HG03520 (cell line): ENCODE data around the gene TBK1.
A peak's percentile ranks its signal among the peaks of the same experiment; 100 is the strongest.

Experiments used
- ATAC-seq: cut with Tn5 transposase; IDR thresholded peaks from one replicate; pipeline ENCODE4 v1.9.1; 2021; ENCODE audit warnings: mild to moderate bottlenecking, moderate library complexity; ENCODE audit not compliant: unreplicated experiment

TBK1 gene

DNA sequence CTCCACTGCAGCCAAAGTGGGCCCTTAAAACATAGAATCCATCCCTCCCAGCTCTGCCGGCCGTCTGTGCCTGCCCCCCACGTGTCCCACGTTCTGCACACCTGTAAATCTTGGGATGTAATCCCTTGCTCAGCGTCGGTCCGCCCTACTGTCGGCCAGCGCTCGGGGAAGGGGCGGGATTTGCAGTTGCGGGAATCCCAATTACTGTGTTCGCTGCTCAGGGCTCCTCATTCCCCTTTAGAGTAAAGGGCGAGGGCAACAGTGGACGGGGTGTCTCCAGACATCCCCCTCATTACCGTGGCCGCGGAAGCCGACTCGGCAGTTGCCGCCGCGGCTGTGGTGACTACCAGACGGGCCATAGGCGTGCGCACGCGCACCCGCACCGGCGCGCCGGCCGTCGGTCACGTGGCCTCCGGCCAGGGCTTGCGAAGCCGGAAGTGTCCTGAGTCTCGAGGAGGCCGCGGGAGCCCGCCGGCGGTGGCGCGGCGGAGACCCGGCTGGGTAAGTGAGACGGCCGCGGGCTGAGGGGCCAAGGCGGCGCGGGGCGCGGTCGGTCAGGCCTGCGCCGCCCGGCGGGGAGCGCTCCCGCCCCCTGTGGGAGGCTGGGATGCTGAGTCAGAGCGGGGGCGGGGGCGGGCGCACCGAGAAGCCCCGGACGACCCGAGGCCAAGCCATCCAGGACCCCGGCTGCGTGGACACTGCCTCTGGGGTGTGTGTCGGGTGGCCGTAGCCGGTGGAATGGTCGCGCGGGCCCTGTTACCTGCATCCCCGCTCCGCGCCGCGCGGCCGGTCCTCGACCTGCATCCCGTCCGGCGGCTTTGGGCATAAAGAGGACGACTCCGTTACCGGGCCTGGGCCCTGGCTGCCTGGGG is at the start of gene TBK1:
TSS of gene TBK1 (plus strand) at position 434 of the 872 bp plus-strand sequence. CDS start 3,751 bp downstream, outside the sequence.
- ATAC-seq = peak; percentile 87

DNA sequence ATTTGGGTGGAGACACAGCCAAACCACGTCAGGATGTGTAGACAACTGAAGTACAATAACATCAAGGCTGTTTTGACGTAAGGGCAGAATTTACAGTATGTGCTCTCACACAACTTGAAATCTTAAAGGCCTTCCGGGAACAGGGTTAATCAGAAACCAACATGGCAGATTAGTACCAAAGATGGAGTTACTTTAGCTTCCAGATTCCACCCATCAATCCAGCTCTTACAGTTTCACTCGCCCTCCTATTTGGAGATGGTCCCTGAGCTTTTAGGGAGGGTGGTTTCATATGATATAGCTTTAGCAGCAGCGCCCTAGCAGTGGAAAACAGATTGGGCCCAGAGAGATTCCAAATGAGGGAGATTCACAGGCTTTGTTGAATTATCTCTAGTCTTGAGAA is 49.7 kb upstream of the TBK1 start:
- no peak for ATAC-seq

DNA sequence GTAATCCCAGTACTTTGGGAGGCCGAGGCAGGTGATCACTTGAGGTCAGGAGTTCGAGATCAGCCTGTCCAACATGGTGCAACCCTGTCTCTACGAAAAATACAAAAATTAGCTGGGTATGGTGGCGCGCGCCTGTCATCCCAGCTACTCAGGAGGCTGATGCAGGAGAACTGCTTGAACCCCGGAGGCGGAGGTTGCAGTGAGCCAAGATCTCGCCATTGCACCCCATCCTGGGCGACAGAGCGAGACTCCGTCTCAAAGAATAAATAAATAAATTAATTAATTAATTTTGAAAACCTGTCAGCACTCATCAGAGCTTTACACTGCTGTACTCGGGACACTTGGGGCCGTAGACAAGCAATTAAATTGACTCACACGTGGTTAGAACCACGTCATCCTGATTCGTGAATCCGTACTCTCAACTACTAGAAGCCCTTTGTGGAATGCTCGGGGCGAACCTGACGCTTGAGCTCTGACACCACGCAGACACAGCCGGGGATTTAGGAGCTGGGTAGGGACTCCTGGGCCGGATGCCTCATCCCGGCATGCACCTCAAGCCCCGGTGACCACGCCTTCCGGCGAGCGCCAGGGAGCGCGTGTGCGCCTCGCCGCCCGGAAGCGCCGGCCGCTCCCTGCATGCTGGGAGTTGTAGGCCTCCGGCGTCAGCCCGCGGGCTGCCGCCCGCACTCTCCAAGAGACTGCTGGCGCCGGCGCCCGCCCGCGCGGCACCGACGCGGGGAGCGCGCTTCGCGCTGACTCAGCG is 48.0 kb upstream of the TBK1 start, which contains the start of gene XPOT:
TSS of gene XPOT (plus strand) at position 686 of the 763 bp plus-strand sequence. CDS start 5,644 bp downstream, outside the sequence.
- peak; percentile 94 for ATAC-seq

DNA sequence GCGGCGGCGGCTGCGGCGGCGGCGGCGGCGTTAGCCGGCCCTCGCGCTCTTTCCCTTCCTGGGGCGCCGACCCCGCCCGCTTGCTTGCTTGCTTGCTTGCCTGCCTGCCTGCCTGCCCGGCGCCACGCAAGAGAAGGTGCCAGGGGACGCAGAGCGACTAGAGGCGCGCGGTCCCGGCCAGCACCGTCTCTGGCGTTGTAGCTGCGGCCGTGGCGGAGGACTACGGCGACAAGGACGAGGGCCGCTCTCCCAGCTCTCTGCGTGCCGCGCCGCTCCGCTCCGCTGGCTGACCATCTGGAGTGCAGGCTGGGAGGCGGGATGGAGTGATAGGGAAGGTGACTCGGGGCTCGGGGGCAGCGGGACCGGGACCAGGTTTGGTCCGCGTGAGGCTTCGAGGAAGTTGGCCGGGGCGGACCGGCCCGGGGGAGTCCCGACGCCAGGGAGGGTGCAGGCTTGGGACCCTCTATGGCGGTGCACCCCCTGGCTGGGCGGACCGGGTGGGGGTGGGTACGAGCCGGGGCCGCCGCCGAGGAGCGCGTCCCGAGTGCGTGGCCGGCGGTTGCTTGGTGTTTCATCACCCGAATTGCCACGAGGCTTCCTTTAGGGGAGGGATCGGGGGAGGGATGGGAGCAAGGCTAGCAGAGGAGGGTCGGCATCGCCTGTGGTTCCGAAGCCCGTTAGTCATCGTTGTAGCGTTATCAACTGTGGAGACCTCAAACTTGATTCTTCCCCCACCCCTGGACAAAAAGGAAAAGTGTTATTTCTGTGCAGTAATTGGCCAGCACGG is 47.3 kb upstream of the TBK1 start:
- peak; percentile 41 for ATAC-seq

DNA sequence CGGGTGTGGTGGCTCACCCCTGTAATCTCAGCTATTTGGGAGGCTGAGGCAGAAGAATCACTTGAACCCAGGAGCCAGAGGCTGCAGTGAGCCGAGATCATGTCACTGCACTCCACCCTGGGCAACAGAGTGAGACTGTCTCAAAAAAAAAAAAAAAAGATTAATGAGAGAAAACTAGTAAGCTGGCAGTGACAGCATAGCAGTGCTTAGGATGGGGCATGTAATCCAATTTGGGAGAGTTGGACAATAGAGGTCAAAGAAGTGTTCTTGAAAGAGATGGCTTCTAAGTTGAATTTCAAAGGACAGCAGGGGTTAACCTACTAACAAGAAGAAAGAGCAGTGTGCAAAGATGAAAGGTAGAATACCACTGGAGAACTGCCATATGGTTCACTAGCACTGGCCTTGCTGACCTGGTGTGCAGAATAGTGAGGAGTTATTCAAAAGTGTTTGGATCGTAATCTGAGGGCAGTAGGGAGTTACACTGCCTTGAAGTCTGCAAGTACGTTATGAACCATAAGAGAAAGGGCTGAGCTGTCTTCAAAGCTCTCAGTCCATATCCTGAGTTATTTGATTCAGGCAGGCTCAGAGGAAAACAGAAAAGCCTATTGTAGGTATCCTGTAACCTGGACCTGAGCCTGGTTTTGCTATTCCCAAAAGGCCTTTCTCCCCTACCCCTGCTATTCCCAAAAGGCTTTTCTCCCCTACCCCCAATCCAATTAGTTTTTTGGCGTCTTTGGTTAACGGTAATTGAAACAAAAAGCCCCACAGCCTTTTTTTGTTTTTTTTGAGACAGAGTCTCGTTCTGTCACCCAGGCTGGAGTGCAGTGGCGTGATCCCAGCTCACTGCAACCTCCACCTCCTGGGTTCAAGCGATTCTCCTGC is 44.3 kb upstream of the TBK1 start:
- ATAC-seq = no peak

DNA sequence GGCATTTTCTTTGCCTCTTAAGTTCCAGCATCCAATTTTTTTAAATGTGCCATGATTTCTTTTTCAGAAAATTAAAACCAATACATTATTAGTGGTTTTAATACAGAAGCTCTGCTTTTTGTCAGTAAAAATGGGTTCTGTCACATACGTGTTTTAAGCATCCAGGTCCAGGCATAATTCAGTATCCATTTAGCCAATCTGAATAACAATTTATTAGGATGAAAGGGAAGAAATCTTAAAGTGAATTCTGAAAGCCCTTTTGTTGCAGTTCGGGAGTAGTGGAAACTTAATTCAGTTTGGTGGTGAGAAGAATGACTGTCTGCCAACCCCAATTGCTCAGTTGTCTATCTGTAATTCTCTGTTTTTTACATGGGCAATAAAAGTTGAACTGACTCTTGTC is 40.5 kb upstream of the TBK1 start:
- ATAC-seq = no peak

DNA sequence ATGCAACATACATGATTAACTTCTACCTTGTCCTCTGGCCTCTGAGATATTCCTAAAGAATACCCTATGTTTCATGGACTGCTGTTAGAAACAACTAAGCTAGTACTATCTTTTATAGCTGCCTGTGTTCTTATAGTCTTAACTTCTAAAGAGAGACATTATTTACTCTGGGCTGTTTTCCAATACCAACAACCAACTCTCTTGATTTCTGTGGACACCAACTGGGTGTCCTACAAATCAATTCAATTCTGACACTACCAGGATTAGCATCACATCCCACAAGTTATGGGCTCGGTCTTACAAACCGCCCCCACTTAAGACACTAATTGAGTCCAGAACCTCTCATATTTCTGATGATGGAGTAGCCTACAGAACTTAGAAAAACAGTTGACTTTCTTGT is 39.5 kb upstream of the TBK1 start:
- no peak for ATAC-seq

DNA sequence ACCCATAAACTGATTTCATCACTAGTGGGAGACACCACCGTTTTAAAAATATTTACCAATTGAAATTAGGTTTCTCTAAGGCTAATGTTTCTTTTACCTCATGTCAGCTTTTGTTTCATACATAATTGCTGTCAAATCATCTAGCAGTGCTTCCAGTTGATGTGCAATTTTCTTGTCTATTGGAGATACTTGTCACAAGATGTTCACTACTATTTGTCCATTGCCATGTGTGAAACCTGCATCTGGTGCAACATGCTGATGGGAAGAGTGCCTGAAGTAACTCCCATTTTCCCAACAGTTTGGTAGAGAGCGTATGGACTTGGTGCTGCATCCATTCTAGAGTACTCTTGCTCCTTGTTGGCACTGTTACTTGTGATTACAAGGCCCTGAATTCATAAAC is 38.0 kb upstream of the TBK1 start:
- ATAC-seq = no peak

DNA sequence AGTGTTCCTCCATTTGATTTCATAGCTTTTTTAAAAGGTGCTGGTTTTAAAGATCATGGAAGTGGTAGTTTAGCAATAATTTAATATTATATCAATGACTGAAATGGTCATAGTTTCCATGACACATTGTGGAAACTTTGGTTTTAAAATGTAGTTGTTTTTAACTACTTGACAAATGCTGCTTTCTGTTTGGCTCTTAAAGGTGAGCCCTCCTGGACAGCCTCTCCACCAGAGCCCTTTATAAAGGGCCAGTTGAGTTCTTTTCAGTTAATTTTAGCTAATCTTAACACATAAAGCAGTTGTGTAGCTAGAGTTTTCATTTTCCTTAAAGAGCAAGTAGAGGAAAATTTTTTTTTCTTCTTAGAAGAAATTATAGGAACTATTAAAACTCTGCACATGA is 33.7 kb upstream of the TBK1 start:
- no peak for ATAC-seq

DNA sequence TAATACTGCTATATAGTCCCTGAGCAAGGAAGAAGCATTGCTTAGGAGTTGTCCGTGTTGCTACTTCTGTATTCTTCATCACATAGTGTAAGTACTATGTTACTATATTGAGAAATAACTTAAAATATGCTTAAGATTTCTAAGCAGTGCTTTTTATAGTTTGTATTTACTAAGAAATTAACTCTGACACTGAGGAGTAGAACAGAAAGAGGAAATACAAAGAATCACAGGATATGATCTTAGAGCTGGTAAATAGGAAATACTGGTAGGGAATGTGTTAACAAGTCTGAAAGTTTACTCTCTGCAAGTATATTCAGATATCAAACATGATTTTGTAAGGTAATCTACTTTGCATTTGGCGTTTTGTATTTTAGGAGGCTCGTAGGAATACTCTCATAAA is 32.2 kb upstream of the TBK1 start:
- ATAC-seq = no peak

DNA sequence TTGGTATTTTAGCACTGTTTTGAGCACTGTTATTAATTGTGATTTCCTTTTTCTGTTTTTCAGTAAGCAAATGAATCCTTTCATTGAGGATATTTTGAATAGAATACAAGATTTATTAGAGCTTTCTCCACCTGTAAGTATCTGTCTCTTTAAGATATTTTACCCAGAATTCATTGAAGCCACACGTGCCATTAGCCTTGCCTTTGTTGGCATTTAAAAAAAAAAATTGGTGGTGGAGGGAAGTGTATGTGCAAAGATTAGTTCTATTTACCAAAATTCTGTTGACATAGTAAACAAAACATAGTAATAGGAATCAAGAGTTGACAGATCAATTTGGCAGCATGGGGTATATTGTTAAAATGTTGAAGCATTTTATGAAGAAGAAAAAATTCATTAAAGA is 23.9 kb upstream of the TBK1 start:
- no peak for ATAC-seq

DNA sequence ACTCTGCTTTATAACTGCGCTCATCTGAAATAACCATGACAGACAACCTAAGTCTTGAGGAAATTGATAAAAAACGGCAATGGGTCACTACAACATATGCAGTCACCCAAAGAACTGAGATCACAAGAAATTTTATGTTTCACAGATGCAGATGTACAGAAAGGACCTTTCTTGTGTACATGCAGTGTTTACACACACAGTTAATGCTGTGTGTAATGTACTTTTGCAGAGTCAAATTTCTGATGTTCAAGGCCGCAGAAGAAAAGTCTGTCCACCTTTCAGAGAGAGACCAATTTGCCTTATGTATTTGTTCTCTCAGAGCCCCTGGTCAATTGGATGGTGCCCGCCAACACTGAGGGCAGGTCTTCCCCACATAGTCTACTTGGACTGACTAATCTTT is 23.0 kb upstream of the TBK1 start:
- no peak for ATAC-seq

DNA sequence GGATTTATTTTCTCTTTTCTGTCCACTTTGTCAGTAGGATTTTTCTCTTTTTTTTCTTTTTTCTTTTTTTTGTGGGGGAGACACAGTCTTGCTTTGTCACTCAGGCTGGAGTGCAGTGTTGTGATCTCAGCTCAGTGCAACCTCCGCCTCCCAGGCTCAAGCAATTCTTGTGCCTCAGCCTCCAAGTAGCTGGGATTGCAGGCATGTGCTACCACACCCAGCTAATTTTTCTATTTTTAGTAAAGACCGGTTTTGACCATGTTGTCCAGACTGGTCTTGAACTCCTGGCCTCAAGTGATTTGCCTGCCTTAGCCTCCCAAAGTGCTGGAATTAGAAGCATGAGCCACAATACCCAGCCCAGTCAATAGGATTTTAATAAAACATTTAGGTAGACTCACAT is 21.0 kb upstream of the TBK1 start:
- ATAC-seq = no peak

DNA sequence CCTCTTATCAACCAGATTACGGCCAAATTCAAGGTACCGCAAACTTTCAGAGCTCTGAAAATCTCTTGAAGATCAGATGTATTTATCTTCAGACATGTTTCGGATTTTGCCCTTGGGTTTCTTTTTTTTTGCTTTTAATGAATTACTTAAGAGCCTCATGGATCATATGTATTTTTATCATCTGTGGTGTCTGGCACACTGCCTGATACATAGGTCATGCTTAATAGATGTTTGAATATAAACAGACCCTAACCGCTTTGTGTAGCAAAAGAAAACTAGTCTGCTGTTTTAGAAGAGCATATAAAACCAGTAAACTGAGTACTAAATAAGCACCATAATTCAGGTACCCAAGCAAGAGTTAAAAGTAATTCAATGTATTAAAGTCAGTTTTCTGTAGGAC is 20.1 kb upstream of the TBK1 start:
- ATAC-seq = no peak

DNA sequence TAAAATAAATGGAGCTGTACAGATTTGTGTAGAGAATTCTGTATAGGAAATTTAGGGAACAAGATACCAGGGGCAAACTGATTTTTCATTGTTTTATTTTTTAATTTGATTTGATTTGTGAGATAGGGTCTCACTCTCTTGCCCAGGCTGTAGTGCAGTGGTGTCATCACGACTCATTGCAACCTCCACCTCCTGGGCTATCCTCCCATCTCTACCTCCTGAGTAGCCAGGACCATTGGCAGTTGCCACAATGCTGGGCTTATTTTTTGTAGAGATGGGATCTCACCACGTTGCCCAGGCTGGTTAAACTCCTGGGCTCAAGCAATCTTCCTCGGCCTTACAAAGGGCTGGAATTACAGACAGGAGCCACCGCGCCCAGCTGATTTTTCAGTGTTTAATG is 18.0 kb upstream of the TBK1 start:
- ATAC-seq = no peak

DNA sequence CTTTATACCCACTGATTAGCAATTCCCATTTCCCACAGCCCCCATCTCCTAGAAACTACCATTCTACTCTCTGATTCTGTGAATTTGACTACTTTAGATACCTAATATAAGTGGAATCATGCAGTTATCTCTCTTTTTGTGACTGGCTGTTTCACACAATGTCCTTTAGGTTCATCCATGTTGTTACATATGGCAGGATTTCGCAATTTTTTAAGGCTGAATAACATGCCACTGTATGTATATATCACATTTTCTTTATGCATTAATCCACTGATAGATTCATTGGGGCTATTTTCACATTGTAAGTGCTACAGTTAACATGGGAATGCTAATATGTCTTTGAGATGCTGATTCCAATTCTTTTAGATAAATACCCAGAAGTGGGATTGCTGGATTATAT is 11.8 kb upstream of the TBK1 start:
- ATAC-seq = no peak

DNA sequence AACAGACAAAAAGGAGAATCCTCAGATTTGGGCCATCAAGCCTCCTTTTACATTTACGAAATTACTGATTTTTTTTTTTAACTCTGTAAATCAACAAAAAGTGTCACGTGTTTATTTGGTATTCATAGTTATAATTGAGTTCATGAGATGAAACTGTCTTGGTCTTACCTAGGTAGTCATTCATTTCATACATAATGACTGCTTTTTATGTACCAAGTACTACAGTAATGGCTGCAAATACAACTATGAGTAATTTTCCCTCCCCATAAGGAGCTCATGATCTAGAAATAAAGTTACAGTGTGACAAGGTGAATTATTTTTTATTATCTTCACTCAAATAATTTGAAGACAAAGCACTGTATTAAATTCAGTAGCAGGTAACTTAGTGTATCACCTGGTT is 6.4 kb upstream of the TBK1 start:
- ATAC-seq = no peak

DNA sequence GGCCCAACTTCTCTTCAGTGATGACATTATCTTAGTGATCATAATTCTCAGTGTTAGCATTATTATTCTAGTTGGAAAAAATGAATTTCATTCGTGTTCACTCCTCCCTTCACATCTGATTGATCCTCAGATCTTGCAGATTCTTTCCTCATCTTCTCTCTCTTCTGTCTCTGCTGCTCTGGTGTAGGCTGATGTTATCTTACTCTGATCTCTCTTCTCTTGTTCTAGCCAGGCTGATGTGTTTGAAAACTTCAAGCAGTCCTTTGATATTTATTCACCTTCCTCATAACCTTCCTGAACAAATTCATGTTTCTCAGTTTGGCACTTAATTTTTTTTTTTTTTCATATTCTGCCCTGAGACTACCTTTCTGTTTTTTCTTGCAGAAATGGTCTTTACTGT is 5.6 kb upstream of the TBK1 start:
- ATAC-seq = no peak

DNA sequence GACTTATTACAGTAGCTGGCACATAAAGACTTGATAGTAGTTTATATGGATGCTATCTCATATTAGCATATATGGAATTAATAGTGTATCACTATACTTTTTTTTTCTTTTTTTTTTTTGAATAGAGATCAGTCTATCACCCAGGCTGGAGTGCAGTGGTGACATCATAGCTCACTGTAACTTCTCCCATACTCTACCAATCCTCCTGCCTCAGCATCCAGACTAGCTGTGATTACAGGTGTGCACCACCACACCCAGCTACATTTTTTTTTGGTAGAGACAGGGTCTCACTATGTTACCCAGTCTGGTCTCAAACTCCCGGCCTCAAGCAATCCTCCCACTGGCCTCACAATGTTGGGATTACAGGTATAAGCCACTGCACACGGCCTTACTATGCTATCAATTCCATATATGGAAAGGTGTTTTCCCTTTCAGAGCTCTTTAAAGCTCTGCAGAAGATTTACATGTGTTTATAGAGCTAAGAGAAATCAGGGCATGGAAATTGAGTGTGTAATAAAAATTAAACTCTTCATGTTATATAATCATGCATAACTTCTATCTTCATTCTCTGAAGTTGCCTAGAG is 1.8 kb upstream of the TBK1 start:
- ATAC-seq = no peak
